ENCODE data around the gene APBA3.
"Not testable (repeated sequence)": the region's sequence is repeated elsewhere in the genome, so short reads cannot be mapped to it uniquely, and the experiment has no call there.

APBA3 gene

DNA sequence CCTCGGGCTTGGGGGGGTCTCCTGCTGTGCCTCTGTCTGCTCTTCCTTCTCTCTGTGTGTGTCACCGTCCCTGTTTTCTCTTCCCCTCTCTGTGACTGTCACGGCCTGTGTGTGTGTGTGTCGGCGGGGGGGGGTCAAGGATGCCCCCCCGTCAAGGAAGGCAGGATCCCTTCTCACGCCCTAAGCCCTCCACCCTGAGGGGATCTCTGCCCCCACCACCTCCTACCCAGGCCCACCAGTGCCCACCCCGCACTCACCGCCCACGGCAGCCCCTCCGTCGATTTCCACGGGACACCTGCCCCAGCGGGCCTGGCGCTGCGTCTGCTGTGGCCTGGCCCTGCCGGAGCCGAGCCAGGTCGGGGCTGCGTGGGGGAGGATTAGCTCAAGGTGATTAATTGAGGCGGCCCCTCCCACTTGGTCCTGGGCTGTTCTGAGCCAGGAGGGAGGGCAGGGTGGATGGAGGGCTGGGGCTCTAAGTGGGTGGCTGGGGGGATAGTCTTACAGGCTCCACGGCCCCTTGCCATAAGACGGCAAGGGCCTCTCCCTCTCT, 10.5 kb upstream of the APBA3 start, which contains the start of gene RAX2:
TSS of gene RAX2 (minus strand) at position 323 of the 550 bp plus-strand sequence. CDS start 486 bp downstream, outside the sequence.
- DNase-seq (ENCODE audit: low read depth in 3 of 3, low spot score in 1 of 3): no peak

DNA sequence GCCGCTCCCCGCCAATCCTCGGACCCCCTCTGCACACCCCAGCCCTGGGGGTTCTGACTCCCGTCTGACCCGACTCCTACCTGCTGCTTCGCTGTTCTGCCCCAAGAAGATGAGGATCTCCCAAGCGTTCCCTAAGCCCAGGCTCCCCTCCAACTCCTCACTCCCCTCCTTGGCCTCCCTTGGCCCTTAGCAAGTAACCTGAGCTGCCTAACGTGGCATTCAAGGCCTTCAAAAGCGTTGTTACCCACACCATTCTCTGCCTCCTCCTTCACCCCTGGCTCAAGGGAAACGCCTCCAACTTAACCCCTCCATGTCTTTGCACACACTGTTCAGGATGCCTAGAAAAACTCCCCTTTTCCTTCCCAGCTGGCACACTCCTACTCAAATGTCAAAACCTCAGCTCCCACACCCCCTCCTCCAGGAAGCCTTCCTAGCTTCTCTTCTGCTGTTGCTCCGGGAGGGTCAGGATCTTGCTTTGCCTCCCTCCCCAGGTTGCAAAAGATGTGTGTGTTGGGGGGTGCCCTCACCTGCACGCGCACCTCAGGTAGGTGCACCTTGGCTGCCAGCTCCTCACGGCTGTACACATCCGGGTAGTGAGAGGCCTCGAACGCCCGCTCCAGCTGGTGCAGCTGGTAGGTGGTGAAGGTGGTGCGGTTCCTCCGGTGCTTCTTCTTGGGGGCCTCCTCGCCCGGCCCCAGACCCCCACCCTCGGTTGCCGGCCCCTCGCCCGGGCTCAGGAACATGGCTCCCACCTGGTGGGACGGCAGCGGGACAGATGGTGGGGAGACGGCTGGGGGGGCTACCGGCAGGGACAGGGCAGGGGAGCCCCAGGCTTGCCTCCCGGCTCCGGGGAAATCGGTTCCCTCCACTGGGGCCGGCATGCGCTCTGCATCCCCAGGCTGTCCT, 9.8 kb upstream of the APBA3 start:
- DNase-seq (ENCODE audit: low read depth in 3 of 3, low spot score in 1 of 3): no peak

DNA sequence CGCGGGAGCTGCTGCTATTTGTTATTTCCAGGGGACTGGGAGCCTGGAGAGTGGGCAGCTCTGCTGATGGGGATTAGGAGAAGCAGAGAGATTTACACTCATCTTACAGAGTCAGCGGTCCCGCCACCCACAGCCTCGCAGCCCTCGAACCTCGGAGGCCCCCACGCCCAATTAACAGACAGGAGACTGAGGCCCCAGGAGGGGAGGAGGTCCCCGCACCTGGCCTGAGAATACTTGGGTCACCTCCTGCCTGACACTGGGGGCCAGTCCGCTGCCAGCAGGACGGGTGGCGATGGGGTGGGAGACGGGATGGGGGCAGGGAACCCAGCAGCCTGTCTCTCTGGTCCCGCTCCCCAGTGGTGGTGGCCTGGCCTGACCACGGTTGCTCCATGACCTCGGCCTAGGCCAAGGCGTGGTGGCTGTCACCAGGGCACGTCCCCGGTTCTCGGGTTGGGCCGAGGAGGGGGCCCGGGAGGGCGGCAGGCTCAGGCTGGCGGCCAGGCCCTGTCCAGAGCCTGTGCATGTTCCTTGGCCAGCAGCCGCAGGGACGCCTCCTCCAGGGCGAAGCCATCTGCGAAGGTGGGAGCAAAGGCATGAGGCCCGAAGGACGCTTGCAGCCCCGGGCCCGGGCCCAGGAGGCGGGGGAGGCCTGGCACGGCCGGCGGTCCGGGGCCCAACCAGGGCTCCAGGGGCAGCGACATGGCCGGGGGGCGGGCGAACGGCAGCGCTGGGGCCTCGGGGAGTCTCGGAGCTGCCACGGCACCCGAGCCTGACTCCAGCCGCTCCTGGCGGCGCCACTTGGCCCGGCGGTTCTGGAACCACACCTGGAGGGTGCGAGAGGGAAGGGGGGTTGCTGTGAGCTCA, 8.9 kb upstream of the APBA3 start:
- no peak for DNase-seq (ENCODE audit: low read depth in 3 of 3, low spot score in 1 of 3)

DNA sequence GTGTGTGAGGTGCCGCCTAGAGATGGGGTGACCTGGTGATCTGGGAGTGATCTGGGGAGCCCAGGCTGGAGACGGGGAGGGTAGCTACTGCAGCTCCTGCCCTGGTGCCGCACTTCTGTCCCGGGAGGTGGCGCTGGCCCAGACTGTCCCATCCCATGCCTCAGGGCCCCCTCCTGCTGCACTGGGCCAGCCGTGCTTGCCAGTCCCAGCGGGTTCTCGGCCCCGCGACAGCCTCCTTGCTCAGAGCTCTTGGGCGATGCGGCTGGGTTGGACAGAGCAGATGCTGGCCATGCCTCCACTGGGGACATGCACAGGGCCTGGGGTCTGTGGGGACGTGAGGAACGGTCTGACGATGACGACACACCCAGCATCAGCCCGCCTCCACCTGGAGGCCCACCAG, 8.0 kb upstream of the APBA3 start:
- DNase-seq (ENCODE audit: low read depth in 3 of 3, low spot score in 1 of 3): no peak

DNA sequence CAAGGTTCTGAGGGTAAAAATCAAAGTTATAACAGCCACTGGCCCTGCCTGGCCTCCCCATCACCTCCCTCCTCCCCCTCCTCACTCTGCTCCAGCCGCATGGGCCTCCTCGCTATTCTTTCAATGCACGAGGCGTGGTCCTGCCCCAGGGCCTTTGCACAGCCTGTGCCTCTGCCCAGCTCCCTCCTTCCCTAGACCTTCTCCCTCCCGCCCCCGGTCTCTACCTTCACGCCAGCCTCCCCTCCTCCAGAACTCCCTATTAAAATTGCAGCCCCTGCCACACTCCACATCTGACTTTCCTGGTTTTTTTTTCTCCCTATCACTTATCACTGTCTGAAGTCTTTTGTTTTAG, 7.2 kb upstream of the APBA3 start:
- DNase-seq (ENCODE audit: low read depth in 3 of 3, low spot score in 1 of 3): no peak

DNA sequence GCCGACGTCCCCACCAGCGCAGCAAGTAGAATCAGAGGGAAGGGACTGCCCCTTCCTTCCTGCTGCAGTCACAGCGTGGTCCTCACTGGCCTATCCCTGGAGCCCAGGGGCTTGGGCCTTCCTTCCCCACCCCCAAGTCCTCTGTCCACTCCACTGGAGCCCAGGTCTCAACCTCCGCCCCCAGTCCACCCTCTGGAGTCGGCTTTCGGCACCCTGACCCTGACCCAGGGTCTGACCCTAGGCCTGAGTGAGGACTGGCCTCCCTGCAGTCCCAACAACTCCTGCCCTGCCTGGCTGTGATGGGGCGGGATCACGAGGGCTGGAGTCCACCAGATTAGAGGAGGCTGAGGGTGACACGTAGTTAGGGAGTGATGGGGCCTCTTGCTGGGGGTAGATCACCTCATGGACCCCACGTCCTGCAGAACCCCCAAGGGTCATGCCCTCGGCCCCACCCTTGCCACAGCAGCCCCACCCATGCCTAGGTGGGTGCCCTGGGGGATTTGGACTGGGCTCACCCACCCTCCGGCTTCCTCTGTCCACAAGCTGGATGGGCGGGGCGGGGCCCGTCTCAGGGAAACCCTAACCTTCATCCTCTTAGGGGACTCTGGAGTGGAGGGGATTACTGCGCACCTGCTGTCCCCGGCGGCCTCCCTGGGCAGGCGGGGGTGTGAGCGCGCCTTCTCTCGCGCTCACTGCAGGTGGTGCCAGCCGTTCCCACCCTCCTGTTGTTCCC, 6.7 kb upstream of the APBA3 start:
- no peak for DNase-seq (ENCODE audit: low read depth in 3 of 3, low spot score in 1 of 3)

DNA sequence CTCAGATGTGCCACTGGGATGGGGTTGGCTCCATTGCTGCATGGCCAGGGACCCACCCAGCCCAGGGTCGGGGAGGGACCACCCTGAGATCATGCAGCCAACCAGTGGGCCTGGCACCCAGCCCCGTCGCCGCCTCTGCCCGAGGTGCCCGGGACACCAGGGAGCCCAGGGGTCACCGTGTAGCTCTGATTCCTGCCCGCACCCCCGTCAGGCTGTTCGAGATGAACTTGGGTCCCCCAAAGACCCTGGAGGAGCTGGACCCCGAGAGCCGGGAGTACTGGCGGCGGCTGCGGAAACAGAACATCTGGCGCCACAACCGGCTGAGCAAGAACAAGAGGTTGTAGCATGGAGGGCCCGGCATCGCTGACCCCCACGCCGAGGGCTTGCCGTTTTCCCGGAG, 5.6 kb upstream of the APBA3 start:
- DNase-seq (ENCODE audit: low read depth in 3 of 3, low spot score in 1 of 3): no peak

DNA sequence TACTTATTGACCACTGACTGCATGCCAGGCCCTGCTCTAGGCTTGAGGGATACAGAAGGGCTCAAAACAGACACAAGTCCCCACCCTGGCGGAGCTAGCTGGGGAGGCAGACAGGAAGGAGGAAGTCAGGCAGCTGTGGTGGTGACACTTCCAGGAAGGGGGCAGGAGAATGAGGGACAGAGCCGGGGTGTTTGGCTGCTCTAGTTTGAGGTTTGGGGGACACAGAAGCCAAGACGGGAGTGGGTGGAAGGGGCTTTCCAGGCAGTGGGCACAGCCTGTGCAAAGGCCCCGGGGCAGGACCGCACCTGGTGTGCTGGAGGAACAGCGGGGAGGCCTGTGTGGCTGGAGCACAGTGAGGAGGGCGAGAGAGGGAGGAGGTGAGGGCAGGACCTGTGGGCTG, 5.0 kb upstream of the APBA3 start:
- no peak for DNase-seq (ENCODE audit: low read depth in 3 of 3, low spot score in 1 of 3)

DNA sequence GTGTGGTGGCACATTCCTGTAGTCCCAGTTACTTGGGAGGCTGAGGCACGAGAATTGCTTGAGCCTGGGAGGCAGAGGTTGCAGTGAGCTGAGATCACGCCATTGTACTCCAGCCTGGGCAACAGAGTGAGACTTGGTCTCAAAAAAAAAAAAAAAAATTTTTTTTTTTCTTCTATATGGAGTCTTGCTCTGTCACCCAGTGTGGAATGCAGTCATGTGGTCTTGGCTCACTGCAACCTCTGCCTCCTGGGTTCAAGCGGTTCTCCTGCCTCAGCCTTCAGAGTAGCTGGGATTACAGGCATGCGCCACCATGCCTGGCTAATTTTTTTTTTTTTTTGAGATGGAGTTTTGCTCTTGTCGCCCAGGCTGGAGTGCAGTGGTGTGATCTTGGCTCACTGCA, 4.3 kb upstream of the APBA3 start:
- not testable (repeated sequence) for DNase-seq (ENCODE audit: low read depth in 3 of 3, low spot score in 1 of 3)

DNA sequence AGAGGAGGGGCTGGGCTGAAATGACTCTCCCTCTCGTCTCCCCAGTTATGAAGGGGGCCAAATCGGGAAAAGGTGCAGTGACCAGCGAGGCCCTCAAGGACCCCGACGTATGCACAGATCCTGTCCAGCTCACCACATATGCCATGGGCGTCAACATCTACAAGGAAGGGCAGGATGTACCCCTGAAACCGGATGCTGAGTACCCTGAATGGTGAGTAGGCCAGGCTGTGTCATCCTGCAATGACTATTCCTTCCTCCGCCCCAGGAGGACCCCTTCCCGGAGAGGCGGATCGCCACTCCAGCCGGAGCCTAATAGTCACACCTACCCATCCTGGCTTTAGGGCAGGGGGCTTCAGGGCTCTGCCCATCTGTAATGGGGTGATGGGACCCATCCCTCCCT, 3.6 kb upstream of the APBA3 start:
- DNase-seq (ENCODE audit: low read depth in 3 of 3, low spot score in 1 of 3): no peak

DNA sequence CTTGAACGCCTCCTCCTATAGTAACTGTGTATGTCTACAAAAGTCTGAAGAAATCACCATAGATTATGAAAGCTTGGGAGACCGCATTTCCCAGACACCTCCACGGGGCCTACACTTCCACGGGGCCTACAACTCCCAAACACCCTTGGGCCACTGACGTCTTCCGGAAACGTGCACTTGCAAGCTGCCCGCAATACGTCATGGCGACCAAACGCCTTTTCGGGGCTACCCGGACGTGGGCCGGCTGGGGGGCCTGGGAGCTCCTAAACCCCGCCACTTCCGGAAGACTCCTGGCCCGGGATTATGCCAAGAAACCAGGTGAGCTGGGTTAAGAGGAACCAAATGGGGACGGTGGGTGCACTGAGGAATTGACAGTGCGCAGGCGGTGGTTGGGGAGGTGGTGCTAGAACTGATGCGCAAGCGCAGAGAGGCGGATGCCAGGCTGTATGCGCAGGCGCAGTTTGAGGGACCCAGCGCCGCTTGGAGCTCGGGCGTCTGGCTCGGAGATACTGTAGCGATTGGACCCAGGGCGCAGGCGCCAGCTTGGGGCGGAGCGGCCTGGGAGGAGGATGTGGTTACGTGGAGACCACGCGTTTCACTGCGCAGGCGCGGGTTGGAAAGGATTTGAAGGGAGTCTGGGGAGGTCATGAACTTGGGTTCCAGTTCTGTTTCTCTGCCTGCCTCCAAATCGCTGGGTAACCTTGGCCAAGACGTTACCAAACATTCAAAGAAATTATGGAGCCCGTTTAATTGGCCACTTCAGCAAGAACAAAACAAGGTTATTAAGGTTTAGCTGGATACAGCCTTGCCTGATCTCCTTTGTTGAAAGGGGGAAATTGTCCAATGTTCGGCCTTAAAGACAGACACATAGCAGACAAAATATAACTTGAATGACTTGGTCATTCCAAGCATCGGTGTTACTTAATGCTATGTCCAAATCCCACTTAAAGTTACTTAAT, 1.3 kb upstream of the APBA3 start, which contains the start of gene MRPL54:
TSS of gene MRPL54 (plus strand) at position 182 of the 959 bp plus-strand sequence. CDS start at position 201, 19 bp downstream.
- DNase-seq (ENCODE audit: low read depth in 3 of 3, low spot score in 1 of 3): peak; percentile 98 to 99 (median 98)

DNA sequence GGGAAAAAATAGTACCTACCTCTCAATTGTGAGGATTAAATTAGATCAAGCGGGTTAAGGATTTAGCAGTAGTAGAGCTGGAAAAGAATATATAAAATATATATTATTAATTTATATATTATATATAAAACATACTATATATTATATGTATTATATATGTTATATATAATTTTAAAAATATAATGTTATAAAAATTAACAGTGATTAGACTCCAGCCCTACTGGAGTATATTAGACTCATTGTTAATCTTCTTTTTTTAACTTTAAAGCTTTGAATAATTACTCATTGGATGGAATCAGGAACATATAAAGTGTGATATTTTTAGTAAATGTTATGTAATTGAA, 610 bp upstream of the APBA3 start:
- DNase-seq (ENCODE audit: low read depth in 3 of 3, low spot score in 1 of 3): no peak

DNA sequence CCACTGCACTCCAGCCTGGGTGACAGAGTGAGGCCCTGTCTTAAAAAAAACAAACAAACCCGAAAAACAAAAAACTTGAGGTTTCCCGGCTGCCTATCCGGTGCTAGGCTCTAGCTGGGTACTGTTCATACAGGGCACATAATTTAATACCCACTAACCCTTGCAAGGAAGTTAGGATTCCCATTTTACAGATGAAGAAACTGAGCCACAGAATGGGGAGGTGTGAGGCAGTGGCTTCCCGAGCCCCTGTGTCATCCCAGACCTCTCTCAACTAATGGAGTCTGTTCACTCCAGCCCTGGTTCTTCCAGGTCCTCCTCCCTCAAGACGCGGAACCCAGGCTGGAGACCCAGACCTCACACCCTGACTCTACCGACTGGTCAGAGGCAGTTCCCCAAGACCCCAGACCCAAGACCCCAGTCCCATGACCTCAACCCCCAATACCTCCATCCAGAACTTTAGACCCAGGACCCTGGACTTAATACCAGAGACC, 576 bp downstream of the APBA3 start:
- DNase-seq (ENCODE audit: low read depth in 3 of 3, low spot score in 1 of 3): no peak

DNA sequence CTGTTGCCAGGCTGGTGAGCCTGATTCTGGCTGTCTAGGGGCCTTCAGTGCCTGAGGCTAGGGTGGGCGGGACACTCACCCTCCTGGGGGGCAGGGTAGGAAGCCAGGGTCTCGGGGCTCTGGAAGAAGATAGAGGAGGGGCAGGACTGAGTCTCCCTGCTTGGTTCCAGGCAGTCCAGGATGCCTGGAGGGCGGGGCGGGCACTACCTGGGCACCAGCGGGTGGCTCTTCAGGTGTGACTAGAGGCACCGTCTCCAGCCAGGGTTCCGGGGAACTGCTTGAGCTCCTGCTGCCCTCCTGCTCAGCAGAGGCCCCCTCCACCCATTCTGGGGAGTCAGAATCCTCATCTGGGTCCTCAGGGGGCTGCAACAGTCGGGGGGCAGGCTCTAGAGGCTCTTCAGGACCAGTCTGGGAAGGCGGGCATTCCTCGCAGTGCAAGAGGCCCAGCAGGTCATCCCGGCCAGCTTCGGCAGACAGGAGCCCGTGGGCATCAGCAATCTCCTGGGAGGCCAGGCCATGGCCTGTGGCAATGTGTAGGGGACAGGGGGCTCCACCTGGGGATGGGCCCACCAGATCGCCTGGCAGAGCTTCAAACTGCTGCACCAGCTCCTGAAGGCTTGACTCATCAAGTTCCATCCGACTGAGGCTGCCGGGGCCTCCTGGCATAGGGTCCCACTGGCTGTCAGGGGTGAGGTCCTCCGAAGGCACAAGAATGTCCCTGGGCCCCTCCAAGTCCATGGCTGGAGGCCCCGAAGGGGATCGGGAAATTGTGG, 1.8 kb downstream of the APBA3 start:
- DNase-seq (ENCODE audit: low read depth in 3 of 3, low spot score in 1 of 3): no peak

DNA sequence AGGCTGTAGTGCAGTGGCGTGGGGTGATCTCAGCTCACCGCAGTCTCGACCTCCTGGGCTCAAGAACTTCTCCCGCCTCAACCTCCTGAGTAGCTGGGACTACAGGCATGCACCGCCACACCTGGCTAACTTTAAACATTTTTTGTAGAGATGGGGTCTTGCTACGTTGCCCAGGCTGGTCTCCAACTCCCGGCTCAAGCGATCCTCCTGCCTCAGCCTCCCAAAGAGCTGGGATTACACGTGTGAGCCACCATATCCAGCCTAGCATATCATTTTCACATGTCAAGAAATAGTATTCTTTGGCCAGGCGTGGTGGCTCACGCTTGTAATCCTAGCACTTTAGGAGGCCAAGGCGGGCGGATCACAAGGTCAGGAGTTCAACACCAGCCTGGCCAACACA, 3.2 kb downstream of the APBA3 start:
- not testable (repeated sequence) for DNase-seq (ENCODE audit: low read depth in 3 of 3, low spot score in 1 of 3)

DNA sequence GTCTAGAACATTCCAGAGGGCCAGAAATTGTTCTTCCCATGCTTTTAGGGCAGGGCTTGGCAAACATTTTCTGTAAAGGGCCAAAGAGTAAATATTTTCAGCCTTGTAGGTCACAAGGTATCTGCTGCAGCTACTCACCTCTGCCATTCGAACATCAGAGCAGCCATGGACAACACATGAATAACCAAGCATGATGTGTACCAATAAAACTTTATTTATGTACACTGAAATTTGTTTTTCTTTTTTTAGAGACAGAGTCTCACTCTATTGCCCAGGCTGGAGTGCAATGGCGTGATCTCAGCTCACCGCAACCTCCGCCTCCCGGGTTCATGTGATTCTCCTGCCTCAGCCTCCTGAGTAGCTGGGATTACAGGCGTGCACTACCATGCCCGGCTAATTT, 3.8 kb downstream of the APBA3 start:
- not testable (repeated sequence) for DNase-seq (ENCODE audit: low read depth in 3 of 3, low spot score in 1 of 3)

DNA sequence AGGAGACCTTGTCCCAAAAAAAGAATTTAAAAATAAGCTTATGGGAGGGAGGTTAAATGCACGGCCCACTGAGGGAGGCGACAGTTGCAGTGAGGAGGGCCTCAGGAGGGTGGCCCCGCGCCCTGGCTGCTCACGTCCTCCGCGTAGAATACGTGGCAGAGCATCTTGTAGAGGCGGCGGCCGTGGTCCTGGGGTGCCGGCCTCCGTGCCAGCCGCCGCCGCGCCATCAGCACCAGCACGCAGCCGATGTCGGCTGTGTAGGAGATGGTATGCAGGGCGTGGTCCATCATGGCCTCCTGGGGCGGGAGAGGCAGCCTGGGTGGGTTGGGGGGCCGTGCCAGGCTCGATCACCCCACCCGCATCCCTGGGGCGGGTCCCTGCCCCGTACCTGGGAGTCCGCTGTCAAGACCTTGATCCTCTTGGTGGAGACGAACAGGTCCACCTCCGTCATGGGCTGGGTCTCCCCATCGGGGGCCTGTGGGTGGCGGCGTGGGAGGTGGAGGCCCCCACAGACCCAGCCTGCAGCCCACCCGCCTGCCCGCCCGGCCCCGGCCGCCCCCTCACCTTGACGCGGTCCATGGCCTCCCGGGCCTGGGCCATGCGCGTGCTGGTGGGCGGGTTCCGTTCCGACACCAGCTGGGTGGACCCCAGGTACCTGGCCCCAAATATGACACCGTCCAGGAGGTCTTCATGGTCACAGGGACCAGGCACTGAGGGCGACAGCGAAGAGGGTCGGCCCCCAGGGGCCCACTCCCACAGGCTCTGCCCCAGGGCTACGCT, 7.7 kb downstream of the APBA3 start:
- DNase-seq (ENCODE audit: low read depth in 3 of 3, low spot score in 1 of 3): no peak

DNA sequence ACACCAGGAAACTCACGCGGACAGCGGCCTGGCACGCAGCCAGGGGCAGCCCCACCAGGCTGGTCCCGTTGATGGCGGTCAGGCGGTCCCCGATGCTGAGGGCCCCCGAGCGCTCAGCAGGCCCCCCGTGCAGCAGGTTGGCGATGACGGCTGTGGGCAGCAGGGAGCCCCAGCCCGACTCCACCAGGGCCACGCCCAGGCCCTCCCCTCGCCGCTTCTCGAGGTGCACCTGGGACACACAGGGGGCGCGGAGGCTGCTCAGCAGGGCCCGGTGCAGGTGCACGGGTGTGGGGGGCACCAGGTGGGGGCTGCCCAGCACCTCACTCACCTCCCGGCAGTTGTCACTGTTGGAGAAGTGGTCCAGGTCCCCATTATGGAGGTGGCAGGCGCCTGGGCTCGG, 9.0 kb downstream of the APBA3 start:
- no peak for DNase-seq (ENCODE audit: low read depth in 3 of 3, low spot score in 1 of 3)

Data from stimulated activated CD4-positive, alpha-beta T cell treated with anti-CD3 and anti-CD28 coated beads, TNF-alpha, amount 100 ng/mL, for 1 hour (primary cell).